HG02970 (cell line): ENCODE results near the gene COL4A2.

Experiments
- ATAC-seq: cut with Tn5 transposase; IDR thresholded peaks from one replicate; pipeline ENCODE4 v1.9.1; 2021; ENCODE audit warnings: mild to moderate bottlenecking, moderate library complexity, moderate number of reproducible peaks; ENCODE audit not compliant: unreplicated experiment, low FRiP score

COL4A2 gene

DNA sequence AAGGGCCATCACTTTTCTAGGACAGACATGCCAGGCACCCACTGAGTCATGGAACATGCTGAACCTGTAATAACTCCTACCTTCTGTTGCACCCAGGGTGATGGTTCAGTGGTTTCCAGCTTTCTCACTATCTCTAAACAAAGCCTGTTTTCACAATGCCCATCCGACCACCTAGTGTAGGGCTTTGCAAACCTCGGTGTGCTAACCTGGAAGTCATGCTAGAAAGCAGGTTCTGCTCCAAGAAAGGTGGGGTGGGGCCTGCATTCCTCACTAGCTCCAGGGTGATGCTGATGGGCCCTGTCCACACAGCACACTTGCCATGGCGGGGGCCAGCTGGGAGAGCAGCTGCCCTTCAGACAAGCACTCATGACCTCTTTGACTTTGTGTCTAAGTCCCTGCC lies 43.4 kb downstream of the COL4A2 start:
- no peak for ATAC-seq

DNA sequence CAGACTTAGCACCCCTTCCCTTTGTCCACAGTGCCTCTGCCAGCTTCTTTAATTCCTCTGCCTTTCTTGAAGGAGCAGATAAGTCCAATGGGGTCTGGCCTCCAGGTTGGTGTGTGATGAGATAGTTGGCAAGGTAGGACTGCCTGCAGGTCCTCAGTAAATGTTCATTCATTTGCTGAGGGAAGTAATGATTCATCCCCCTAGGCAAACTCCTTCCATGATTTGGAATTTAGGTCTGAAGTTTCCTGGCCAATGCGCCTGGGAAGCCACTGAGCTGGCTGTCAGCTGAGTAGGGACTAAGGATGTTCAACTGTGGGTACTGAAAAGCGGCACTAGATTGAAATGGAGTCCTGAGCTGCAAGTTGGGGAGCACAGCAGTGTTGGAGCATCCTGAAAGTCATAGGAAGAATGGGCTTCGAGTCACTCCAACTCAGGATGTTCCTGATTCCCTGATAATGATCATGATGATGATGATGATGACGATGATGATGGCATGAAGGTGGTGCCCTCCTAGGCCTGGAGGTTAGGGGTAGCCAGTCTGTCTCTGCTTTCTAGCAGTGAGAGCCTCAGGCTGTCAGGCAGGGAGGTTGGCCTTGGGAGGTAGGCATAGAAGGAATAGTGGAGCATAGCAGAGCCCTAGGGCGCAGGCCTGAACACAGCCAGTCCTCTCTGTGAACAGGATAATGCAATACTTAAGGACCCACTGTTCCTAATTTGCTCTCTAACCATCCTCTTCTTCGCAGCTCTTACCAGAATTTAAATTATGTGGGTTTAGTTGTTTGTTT lies 44.7 kb downstream of the COL4A2 start:
- no peak for ATAC-seq

DNA sequence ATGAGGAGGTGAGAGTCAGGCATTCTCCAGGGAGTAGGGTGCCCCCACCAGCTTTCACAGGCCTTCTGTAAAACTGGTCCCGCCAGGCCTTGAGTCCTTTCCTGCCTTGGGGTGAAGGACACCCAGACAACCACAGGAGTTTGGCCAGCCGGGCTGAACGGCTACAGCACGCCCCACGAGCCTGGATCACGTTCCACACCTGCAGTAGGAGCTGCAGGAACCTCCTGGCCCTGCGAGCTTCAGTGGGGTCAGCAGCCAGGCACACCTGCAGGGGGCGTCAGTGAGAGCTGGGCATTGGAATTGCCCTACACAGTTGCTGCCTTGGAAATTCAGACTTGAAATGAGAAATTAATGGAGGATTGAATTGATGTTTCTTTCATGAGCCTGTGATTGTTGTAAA lies 45.7 kb downstream of the COL4A2 start:
- no peak for ATAC-seq

DNA sequence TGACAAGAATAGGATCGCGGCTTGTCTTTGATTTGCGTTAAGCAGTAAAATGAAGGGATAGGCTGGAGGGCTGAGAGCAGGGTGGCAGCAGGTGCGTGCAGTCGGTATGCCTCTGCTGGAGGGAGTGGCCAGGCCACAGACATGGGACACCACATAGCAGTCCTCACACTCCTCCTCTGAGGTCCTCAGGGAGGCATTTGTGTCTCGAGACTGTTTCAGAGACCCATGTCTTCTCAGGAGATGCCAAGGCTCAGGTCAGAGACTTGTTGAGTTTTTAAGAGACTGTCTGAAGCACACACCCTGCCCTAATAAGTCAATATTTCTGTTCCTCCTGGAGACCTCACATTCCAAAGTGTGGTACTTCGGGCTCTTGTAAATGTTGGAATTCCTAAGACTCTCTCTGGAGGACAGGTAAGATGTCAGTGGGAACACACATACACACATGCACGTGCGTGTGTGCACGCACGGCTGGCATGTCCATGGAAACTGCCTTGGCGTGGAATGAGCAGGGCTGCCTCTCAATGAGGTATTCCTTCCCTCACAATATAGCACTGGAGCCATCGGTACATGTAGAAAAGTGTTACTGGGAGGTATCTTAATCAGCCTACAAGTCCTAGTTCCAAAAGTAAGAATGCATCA lies 46.4 kb downstream of the COL4A2 start:
- no peak for ATAC-seq

DNA sequence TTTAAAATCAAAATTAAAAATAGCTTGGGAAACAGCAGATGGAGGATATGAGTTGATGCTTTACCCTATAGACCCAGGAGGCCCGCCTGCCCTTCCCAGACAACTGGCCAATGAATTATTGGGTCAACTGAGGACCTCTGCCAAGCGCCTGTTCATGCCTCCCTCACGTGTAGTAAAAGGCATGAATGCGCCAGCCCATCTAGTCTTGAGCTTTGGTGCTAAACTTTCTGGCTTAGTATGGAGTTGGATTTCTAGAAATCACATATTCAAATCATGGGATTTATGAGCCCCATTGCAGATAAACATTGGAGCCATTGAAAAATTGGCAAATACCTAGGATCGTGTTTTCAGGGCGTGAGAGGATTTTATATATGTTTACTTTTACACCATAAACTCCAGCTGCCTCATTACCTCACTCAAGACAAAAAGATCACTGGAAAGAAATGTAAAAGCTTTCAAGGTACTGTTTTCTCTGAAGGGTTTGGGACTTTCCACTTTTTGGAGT lies 47.1 kb downstream of the COL4A2 start:
- no peak for ATAC-seq

DNA sequence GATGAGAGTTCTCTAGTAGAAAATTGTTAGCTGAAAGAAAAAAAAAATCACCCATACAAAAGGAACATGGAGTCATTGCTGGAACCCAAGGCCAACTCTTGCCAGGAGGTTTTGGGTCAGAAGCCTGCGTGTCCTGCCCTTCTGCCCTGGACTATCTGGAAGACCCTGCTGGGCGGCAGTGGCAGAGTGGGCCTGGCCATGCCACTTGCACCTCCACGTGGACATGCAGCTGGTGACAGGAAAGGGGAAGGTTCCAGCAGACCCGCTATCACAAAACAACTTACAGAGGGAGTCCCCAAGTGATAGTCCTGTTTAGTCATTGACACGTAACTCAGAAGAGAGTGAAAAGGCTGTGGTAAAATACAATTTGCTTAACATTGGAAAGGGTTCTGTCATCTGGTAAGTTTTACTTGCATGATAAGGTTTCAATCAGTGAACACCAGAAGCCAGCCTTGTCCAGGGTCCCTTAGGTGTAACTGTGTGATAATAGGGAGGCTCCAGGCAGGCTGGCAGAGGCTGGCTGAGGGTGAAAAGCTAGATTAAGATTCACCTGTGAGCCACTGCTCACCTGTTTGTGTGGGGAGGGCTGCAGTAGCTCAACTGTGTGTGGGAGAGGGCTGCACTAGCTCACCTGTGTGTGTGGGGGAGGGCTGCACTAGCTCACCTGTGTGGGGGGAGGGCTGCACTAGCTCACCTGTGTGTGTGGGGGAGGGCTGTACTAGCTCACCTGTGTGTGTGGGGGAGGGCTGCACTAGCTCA lies 47.8 kb downstream of the COL4A2 start:
- ATAC-seq: no peak

DNA sequence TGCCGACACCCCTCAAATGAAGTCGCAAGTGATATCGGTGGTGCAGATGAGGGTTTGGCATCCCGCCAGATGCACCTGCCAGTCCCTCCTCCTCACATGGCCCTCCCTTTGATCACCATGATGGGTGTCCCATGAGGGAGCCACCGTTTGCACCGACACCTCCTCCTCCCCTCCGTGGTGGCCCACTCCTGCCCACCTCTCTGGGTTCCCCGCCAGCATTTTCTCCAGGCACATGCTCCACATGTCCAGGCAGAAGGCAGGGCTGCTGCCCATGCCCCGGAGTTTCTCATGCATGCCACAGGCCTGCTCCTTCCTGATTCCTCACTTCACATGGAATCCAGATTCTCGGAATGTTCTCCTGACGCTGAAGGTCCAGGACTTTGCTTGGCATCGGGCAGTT lies 49.3 kb downstream of the COL4A2 start:
- no peak for ATAC-seq

DNA sequence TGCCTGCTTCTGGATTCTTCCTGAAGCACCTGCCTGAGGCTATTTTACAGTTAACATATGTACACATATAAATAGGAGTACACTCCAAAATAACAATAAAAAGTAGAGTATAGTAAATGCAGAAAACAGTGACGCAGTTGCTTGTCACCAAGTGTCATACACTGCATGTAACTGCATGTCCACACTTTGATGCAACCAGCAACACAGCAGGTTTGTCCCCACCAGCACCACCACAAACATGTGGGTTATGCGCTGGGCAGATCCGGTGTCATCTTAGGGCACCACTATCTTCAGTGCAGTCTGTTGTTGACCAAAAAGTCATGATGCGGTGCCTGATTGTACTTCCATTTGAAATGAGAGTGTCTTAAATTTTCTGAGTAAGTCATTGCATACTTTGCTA lies 51.3 kb downstream of the COL4A2 start:
- ATAC-seq: no peak

DNA sequence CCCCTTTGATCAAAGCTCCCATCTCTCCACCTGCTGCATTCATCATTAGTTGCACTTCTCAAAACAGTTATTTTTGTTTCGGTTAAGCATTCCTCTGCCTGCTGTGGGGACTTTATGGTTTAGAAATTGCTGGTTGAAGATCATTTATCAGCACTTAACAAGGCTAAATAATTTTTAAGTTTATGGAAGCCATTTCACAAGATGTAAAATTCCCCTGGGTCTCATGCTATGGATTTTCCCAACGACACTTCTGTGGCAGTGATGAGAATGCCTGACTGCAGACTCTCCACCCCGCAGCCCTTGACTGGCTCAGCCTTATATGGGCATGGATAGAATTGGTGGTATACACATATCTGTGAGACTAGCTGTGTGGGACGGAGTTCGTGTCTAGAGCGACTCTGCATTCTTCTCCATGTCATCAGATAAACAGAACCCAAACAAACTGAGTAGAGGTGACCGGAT lies 52.8 kb downstream of the COL4A2 start:
- no peak for ATAC-seq

DNA sequence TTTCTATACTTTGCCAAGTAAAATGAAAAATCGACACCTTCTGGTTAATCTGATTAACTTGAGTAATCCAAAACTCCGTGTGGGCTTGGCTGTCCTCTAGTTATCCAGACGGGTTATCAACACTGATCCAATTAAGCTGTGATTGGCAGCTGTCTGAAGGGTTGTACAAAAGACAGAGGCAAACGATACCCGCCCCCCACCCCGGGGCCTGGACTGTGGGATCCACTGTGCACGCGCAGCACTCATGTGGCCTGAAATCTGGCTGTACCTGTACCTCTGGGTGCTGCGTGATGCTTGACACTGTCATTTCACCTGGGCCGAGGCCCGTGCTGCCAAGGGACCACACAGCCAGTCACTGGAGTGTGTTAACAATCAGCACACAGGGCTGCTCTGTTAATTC lies 53.5 kb downstream of the COL4A2 start:
- no peak for ATAC-seq

DNA sequence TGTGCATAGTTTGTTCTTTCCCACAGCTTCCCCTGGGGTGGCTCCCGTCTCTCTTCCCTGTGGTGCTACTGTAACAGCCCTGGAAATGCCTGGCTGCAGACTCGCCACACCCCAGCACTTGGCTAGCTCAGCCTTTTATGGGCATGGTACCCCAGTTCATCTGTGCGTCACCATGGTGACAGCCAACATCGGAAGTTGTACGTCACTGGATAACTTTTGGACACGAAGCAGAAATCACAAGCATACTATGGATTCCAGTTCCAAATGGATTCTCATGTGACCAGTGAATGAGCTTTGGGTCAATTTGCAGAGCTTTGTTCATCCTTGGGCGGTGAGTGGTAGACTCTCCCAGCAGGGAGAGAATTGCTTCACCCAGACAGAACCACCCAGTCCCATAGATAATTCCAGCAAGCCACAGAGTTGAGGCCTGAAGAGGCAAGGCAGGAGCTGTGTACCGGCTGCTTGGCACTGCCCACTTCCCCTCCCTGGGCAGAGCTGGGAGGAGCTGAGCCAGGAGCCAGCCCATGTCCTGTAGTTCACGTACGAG lies 54.4 kb downstream of the COL4A2 start:
- no peak for ATAC-seq

DNA sequence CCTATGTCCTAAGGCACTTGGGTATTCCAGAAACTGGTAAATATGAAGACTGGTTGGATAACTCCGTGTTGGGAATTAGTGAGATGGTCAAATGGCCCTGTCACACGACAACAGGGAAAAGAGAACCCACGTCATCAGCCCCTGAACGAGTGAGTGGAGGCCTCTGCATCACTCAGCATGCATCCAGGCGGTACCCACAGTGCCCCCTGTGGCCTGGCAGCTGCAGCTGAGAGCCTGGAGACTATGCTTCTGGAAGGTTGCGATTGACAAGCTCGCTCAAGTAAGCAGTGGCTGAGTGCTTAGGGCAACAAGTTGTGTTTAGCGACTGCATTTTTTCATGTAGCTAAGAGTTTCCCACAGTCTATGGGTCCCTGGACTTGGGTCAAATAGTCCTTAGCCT lies 55.9 kb downstream of the COL4A2 start:
- no peak for ATAC-seq

DNA sequence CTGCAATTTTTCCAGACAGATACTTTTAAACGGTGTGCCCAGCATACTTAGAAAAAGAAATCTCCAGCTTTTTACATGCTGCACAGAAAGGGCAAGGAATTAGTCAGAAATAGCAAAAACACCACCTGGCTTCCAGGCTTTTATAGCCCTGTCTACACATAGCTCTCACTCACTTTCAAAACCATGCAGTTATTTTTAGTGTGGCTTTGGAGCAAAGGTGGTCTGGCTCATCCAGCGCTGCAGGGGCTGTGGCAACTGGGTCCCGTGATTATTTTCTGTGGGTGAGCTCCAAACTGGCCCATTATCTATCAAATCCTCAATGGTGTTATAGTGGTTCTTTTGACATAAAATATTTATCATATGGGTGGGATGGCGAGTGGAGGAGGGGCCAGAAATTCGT lies 57.0 kb downstream of the COL4A2 start:
- no peak for ATAC-seq

DNA sequence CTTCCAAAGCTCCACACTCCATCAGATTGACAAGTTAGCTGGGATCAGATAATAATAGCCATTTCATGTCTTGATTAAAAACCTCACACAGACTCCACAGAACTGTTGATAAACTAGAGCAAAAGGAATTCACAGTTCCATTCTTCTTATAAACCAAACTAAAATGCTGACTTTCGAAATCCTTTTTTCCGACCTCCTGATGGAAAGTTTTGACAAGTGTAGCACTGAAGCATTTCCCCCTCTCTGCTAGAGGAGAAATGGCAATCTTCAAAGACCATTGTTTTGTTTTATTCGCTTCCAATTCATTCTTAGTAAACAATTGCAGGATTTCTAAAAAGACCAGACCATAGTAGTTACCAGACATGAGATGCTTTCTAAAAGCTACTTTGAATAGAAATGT lies 58.8 kb downstream of the COL4A2 start:
- no peak for ATAC-seq

DNA sequence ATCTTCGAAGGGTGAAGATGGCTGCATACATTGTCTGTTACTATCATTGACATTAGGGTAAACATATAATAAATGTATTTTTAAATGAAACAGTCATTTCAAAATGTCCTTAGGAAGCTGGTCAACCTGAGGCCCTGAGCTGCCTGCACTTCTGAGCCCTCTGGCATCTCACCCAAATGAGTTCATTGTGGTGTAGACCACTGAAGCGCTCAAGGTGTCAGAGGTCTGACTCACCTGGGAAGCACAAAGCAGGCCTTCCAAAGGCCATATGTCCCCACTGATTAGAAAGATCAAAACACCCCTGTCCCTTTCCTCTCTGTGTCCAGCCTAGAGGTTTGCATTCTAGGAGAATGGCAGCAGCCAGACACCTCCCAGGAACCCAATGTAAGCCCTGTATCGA lies 59.6 kb downstream of the COL4A2 start:
- ATAC-seq: no peak

DNA sequence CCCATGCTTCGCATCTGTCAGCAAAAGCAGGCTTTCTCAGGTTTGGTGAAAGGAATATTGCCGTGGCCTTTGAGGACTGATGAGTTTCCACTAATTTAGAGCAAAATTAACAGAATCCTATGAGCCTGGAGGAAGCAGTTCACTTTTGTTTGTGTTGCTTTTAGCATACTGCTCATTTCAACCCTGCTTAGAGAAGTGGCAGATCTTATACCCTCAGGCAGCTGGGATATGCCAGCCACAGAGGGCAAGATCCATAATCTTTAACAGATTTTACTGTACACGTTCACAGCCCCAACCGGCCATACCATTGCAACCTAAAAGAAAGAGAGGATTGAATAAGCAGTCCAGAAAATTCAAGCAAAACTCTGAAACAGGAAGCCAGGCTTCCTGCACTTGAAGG lies 60.5 kb downstream of the COL4A2 start:
- no peak for ATAC-seq

DNA sequence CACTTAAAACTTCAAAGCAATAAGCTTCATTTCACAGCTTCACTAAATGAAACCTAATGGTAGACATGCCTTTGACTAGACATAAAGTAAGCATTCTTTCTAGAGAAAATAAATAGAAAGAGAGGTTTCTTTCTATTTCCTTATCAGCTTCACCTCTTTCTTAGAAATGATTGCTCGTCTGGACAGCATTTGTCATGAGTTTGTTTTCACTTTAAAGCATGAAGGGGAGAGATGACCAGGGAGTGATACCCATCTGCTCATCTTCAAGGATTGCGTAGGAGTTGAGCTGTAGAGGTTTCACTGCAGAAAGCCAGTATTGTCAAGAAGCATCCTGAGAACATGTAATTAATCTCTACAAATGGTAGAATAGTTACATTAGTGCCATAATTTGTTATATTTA lies 61.3 kb downstream of the COL4A2 start:
- ATAC-seq: no peak

DNA sequence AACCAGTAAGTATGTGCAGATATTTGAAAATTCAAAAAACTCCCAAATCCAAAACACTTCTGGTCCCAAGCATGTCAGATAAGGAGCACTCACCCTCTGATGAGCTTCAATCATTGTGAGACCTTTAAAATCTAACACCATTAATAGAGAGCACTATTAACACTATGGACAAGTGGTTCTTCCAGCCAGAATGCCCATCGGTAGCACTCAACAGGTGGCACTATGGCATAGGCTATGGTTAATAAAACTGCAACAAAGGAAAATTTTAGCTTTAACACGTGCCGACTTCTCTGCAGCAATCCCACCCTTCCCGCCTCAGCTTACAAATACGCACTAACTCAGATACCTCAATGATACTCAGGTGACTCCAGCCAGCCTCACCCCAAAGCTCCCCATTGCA lies 62.3 kb downstream of the COL4A2 start:
- no peak for ATAC-seq

DNA sequence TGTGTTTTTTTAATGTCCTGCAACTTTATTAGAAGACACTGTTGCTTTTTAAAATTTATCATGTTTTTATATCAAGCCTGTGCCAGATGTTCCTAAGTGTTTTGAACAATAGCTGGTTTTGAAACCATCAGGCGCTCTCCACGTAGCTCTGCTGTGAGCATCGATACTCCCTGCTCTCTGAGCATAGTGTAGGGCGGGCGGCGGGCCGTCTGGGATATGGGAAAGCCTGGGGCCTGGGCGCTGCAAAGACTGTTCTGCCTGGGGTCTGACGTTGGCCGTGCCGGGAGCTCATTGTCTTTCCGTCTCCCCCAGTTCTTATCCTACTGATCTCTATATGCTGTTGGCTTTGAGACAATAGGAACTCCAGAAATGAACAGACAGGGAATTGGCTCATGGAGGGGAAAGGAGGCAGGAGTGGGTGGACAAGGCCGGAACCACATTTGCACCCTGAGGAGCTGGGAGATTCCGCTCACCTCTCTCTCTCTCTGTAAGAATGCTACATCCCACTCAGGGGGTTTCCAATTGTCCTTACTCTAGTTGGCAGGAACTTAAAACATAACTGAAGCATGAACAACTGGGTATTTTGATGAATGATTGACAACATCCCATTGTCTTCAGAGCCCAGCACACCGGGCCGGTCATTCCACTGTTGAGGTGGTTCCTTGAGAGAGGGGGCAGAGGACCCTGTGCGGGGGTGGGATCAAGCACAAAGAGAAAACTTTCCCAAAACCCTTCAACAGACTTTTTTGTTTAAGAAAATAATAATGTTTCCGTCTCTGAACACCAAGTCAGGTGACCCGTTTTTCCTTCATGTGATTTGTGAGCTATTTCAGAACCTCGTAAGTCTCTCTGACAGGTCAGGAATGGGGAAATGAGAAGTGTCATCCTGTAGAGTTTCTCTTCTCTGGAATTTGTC lies 64.7 kb downstream of the COL4A2 start:
- ATAC-seq: no peak

DNA sequence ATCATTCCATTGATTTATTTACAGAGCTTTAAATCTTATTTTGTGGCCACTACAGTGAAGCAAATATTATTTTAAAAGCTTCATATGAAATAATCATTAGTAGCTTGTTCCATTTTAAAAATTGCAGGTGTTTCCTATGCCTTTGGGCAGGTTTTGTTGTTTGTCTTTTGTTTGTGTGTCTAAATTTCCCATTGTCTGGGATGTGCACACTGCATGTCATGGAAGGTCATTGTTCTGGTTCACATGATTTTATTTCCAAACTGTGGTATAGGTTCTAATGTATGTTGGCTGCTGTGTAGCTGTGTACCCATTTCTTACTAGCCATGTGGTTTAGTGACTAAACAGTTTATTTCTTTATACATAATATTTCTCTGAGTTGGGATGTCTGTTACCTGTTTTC lies 65.6 kb downstream of the COL4A2 start:
- ATAC-seq: no peak
